Left hindlimb (tissue), 1 donor: ENCODE data around the gene ATXN7.
A peak's percentile ranks its signal among the peaks of the same experiment; 100 is the strongest.

Experiments used
- DNase-seq: peaks from one replicate; pipeline ENCODE4 v3.0.0-alpha.2; 2018

Gene ATXN7

DNA sequence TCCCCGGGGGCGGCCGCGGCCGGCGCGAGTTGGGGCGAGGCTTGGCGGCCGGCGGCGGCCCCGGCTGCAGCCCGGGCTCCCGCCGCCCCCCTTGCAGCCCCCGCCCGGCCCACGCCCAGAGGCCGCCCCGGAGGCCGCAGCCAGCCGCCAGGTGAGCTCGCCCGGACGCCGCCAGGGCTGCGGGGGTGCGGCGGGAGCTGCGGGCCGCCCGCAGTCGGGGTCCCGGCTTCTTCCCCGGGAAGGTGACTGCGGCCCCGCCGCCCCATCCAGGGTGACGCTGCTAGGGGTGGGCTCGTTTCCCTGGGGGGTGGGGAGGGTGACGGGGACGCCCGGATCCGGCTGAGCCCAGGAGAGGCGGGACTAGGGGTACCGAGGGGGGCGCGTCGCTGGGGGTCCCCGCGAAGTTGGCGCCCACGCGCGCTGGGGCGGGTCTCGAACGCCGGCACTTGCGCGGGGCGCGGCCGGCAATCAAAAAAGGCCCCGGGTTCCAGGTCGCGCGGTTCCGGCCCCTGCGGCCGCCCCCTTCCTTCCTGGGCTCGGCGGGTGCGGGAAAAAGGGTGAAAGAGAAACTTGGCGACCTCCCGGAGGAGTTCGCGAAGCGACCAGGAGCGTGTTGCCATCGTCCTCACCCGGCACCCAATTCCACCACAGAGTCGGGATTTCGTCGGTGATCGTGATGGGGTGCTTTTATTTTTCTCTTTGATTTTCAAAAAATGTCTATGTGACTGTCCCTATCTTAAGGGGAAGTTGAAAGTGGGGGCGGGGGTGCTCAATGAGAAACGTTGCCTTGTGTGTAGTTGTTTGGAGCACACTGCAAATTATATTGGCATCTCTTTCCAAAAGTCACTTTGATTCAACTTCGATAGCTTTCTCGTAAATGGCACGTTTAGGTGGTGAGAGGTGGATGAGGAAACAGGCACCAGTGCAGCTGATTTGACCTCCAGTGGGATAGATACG lies 619 bp downstream of the ATXN7 start:
- DNase-seq, result peak; percentile 73

GRCh38 chr3:63864965-63865327 lies 1.3 kb downstream of the ATXN7 start:
- no peak for DNase-seq

GRCh38 chr3:63867225-63867624 lies 3.6 kb downstream of the ATXN7 start:
- DNase-seq, result no peak

DNA sequence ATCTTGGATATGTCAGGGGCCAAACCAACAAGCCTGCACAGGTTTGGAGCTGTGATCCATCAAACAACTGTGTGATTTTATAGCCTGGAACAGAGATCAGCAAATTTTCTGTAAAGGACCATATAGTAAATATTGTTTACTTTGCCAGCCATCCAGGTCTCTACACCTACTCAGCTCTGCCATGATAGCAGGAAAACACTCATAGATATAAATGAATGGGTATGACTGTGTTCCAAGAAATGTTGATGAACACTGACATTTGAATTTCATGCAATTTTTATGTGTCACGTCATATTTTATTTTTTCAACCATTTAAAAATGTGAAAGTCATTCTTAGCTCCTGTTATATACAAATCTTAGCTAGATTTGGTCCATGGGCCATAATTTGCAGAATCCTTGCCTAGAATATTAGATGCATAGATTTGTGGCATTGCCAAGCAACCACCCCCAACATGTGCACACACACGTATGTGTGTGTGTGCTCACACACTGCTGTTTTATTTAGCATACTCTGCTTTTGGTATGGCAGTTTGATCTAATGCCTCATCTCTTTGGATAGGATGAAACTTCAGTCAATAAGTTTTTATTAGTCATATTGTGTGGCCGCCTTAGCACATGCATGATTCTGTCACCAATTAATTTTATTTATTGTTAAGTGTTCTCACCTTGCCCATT lies 6.4 kb downstream of the ATXN7 start:
- no peak for DNase-seq

- DNase-seq, result no peak
These were observed 6.9 kb downstream of the ATXN7 start for GRCh38 chr3:63870615-63871005.

DNA sequence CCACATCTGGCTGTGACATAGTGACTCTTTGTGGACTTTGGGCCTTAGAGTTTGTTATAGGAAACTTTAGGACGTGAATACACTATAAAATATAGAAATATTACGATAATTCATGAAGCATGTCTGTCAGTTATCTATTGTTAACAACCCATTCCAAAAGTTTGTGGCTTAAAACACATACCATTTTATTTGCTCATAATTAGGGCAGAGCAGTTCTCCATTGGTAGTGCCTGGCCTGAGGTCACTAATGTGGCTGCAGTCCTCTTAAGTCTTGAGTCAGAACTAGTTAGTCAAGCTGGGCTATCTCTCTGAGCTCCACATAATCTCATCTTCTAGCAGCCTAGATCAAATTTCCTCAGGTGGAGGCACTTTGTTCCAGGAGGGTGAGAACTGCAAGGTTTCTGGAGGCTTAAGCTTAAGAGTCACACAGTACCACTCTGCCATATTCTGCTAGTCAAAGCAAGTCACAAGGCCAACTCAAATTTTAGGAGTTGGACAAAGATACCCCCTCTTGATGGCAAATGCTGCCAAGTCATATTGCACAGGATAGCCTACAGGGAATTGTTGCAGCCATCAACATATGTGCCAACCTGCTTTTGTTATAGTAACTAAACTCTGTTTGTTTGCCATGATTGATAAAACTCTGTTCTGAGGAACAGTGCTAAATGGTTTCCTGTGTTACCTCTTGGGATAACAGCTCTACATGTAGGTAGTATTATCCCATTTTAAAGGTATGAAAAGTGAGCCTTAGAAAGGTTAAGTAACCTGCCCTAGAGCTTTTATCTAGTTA lies 8.7 kb downstream of the ATXN7 start:
- DNase-seq, result no peak

- no peak for DNase-seq
These were observed 11.1 kb downstream of the ATXN7 start for GRCh38 chr3:63874769-63875168.

- DNase-seq, result no peak
These were observed 11.8 kb downstream of the ATXN7 start for GRCh38 chr3:63875510-63875909.

DNA sequence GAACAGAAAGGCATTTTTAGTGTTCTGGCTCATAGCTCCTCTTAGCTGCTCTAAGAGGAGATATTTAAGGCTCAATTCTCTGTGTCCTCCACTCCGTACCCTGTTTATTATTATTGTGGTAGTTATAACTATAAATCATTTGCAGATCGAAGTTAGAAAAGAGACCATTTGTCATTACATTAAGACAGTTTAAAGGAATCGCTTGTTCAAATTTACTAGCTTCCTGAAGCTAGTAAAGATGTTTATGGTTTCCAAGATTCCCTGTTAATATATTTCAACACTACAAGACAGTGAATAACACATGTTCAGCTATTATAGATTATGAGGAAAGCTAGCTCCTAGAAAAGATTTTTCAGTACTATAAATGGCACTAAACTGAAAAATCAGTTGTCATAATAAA lies 12.6 kb downstream of the ATXN7 start:
- no peak for DNase-seq

DNA sequence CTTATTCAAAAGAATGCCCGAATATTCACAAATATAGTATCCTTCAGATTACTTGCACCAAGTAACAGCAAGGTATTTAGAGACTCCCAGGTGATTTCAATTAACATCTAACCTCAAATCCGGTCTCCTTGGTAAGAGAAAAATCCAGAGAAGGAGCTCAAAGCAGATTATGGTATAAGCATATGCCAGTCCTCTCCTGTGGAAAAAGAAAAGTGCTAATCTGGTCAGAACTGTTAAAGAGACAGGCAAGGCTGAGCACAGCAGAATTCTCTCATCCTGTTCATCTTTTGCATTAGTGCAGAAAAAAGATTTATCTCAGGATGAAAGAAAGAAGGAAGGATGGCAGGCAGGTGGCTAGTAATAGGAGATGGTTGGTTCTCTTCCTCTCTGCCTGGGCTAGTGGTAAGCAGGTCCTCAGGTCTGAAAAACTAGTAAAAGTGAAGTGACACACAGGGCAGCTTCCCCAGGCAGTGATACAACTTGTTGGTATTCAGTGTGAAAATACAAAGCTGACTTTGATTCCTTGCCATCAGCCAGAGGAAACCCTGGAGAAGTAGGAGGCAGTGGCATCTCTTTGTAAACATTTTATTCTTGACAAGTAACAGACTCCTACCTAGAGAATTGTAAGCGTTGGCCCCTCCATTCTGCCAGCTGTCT lies 14.2 kb downstream of the ATXN7 start:
- no peak for DNase-seq

GRCh38 chr3:63878394-63879060 lies 14.9 kb downstream of the ATXN7 start:
- DNase-seq, result no peak

GRCh38 chr3:63880653-63881052 lies 17.0 kb downstream of the ATXN7 start:
- DNase-seq, result no peak

GRCh38 chr3:63886858-63887257 lies 23.2 kb downstream of the ATXN7 start:
- no peak for DNase-seq

DNA sequence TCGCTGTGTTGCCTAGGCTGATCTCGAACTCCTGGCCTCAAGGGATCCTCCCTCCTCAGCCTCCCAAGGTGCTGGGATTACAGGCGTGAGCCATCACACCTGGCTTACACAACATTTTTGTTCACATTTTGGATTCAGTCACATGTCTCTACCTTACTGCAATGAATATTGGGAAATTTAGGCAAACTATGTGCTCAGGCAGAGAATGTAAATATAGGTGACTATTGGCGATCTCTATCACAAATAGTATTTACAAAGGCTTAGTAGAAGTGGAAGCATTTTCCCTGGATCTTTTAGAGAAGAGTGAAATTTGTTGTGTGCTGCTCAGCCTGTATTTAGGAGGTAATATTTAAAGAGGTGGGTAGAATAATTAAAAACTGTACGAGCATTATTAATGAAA lies 27.9 kb downstream of the ATXN7 start:
- DNase-seq, result no peak

GRCh38 chr3:63892773-63893352 lies 29.2 kb downstream of the ATXN7 start:
- no peak for DNase-seq

DNA sequence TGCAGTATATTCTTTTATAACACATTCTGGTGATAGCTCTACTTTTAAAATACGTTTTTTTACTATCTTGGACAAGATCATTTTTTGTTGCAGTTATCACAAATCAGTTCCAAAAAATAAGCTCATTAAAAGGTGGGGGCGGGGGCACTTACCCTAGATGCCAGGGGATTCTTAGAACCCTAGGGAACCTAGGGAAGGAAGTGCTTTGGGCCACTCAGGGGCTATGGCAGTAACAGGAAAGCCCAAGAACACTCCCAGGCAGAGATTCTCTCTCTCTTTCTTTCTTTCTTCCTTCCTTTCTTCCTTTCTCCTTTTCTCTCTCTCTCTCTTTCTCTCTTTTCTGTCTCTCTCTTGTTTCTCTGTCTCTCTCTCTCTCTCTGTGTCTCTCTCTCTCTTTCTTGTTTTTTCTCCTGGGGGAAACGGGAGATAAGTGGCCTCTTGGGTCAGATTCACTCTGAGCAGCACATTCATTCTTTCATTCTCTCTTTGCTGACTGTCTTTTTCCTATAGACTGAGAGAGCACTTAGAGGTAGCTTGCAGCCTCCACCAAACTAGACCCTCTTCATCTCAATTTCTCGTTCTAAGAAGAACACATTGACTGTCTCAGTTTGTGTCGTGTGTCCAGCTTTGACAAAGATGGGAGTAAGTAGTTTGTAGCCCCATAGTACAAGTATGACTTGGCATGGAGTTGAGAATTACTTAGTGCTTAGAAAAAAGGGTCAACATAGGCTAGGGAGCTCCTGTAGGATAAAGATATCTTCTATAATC lies 31.9 kb downstream of the ATXN7 start:
- DNase-seq, result no peak

GRCh38 chr3:63896332-63897030 lies 32.8 kb downstream of the ATXN7 start:
- DNase-seq, result no peak

GRCh38 chr3:63900010-63900409 lies 36.3 kb downstream of the ATXN7 start:
- DNase-seq, result no peak

GRCh38 chr3:63900459-63900858 lies 36.8 kb downstream of the ATXN7 start:
- no peak for DNase-seq
